Ishikawa (cell line): ENCODE results near the gene LIME1.

Source experiments
- EP300 ChIP-seq: IDR thresholded peaks from 2 replicates; pipeline ENCODE4 v1.6.1; 2012; ENCODE audit warnings: borderline replicate concordance
- FOXM1 ChIP-seq: IDR thresholded peaks from 2 replicates; pipeline ENCODE4 v1.6.1; 2012; ENCODE audit warnings: low read depth, borderline replicate concordance
- MAX ChIP-seq: IDR thresholded peaks from 2 replicates; pipeline ENCODE4 v1.6.1; 2012
- NFIC ChIP-seq: IDR thresholded peaks from 2 replicates; pipeline ENCODE4 v1.6.1; 2012
- RAD21 ChIP-seq: IDR thresholded peaks from 2 replicates; pipeline ENCODE4 v1.6.1; 2012; ENCODE audit warnings: low read depth
- REST ChIP-seq: IDR thresholded peaks from 2 replicates; pipeline ENCODE4 v1.6.1; 2012; ENCODE audit warnings: low read depth, mild to moderate bottlenecking
- TAF1 ChIP-seq: IDR thresholded peaks from 2 replicates; pipeline ENCODE4 v1.6.1; 2012; ENCODE audit warnings: low read depth, mild to moderate bottlenecking
- TEAD4 ChIP-seq: IDR thresholded peaks from 2 replicates; pipeline ENCODE4 v1.6.1; 2012
- ZBTB7A ChIP-seq: IDR thresholded peaks from 2 replicates; pipeline ENCODE4 v1.6.1; 2012; ENCODE audit warnings: low read depth

GRCh38 chr20:63773571-63774241 lies 37.2 kb downstream of the LIME1 start:
- no peak for TF ChIP-seq RAD21
- no peak for TF ChIP-seq NFIC
- TF ChIP-seq TEAD4: no peak
- no peak for TF ChIP-seq REST
- no peak for TF ChIP-seq MAX
- TF ChIP-seq FOXM1: no peak
- TF ChIP-seq EP300: no peak
- no peak for TF ChIP-seq ZBTB7A
- TF ChIP-seq TAF1: no peak
